ENCODE measurements around the gene APBB3. TPM values are rescaled to one million over a fixed set of nuclear protein-coding genes. Genes with fewer than 3 reads are reported as not detected.

The APBB3 gene

DNA sequence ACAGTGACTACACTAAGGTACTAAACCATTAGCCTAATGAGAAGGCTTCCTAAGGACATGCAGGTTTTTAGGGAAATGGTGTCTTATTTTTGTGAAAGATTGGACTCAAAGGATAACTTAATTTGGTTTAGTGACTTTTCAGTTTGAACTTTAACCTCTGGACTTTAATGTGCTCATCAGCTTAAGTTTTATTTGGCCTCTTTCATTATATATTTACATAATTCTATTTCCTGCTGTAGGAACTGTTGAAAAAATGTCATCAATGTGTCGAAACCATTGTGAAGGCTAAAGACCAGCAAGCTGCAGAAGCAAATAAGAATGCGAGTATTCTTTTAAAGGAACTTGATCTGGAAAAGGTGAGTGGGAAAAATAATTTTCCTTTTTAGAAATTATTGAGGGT lies 51.3 kb downstream of the APBB3 start:
- no peaks in the 10 kb centered on the region for H3K27me3 ChIP-seq (ENCODE audit: insufficient read depth, poor library complexity, severe bottlenecking)
- H3K4me3 ChIP-seq (replicated peaks; ENCODE audit: insufficient read depth, low read length), result no peak overlapping the region
- H3K27ac ChIP-seq (replicated peaks), result no peak overlapping the region
- no peak for DNase-seq (ENCODE audit: low read depth in 1 of 2, low spot score in 1 of 2)
- TF ChIP-seq, protein P1, sequence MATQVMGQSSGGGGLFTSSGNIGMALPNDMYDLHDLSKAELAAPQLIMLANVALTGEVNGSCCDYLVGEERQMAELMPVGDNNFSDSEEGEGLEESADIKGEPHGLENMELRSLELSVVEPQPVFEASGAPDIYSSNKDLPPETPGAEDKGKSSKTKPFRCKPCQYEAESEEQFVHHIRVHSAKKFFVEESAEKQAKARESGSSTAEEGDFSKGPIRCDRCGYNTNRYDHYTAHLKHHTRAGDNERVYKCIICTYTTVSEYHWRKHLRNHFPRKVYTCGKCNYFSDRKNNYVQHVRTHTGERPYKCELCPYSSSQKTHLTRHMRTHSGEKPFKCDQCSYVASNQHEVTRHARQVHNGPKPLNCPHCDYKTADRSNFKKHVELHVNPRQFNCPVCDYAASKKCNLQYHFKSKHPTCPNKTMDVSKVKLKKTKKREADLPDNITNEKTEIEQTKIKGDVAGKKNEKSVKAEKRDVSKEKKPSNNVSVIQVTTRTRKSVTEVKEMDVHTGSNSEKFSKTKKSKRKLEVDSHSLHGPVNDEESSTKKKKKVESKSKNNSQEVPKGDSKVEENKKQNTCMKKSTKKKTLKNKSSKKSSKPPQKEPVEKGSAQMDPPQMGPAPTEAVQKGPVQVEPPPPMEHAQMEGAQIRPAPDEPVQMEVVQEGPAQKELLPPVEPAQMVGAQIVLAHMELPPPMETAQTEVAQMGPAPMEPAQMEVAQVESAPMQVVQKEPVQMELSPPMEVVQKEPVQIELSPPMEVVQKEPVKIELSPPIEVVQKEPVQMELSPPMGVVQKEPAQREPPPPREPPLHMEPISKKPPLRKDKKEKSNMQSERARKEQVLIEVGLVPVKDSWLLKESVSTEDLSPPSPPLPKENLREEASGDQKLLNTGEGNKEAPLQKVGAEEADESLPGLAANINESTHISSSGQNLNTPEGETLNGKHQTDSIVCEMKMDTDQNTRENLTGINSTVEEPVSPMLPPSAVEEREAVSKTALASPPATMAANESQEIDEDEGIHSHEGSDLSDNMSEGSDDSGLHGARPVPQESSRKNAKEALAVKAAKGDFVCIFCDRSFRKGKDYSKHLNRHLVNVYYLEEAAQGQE (IDR thresholded peaks at IDR 0.05; ENCODE audit: insufficient replicate concordance, low read depth), result no peak
- TF ChIP-seq GABPA (IDR thresholded peaks at IDR 0.05; ENCODE audit: low read depth), result no peak
- TF ChIP-seq CTCF (IDR thresholded peaks at IDR 0.05; ENCODE audit: insufficient read depth, low read length), result no peak
- TF ChIP-seq POLR2AphosphoS5 (IDR thresholded peaks at IDR 0.05; ENCODE audit: low read depth), result no peak
- TF ChIP-seq SPI1 (IDR thresholded peaks at IDR 0.05; ENCODE audit: borderline replicate concordance, low read depth), result no peak

GRCh38 chr5:140509898-140510297 lies 54.5 kb downstream of the APBB3 start:
- DNase-seq (ENCODE audit: low read depth in 1 of 2, low spot score in 1 of 2), result no peak
- Histone ChIP-seq H3K4me3 (replicated peaks; ENCODE audit: insufficient read depth, low read length) (no peak overlapping the region), H3K27ac (replicated peaks) (no peak overlapping the region), H3K27me3 (ENCODE audit: insufficient read depth, poor library complexity, severe bottlenecking) (no peaks in the 10 kb centered on the region)
- TF ChIP-seq CTCF (IDR thresholded peaks at IDR 0.05; ENCODE audit: insufficient read depth, low read length), result no peak
- no peak for TF ChIP-seq SPI1 (IDR thresholded peaks at IDR 0.05; ENCODE audit: borderline replicate concordance, low read depth)
- TF ChIP-seq, protein P1 (IDR thresholded peaks at IDR 0.05; ENCODE audit: insufficient replicate concordance, low read depth), result no peak
- TF ChIP-seq GABPA (IDR thresholded peaks at IDR 0.05; ENCODE audit: low read depth), result no peak
- TF ChIP-seq POLR2AphosphoS5 (IDR thresholded peaks at IDR 0.05; ENCODE audit: low read depth), result no peak

Small RNA genes within 50 kb of the gene (microRNA-seq; reads per million reads assigned to microRNA genes)
- gene MIR6831, result not detected
